K562 (cell line): ENCODE measurements around the gene NEDD4. TPM values are rescaled to one million over a fixed set of nuclear protein-coding genes. Genes with fewer than 3 reads are reported as not detected.
"Not testable (repeated sequence)": the region's sequence is repeated elsewhere in the genome, so short reads cannot be mapped to it uniquely, and the experiment has no call there.

ENCODE experiments used
- ATAC-seq: fragments of 200-7000 bp; cut with Tn5 transposase; 3 replicates; pipeline ENCODE4 v1.9.1; 2020; ENCODE audit warnings: moderate library complexity
- BruUV-seq: library from RNA; stranded (reverse); fragments of 400-500 nt; replicated peaks from 2 replicates; lab custom pipeline; 2021; lab: Mats Ljungman, UMichigan
- CTCF ChIA-PET: fragments of 300-600 bp; formaldehyde crosslinking; extraction: SDS; loops from one replicate; lab custom pipeline; 2021; ENCODE audit warnings: low intra/inter-chr PET ratio; lab: Yijun Ruan, JAX
- POLR2A ChIA-PET: fragments of 300-600, 350-650 bp; sonication (Branson Sonifier 250); formaldehyde crosslinking; extraction: SDS; loops from one replicate; lab custom pipeline; 2021; ENCODE audit warnings: antibody characterized with exemption, inconsistent platforms; lab: Yijun Ruan, JAX
- DNase-seq, 4 experiments: peaks; one replicate each; pipeline versions ENCODE4 v3.0.0 to v3.0.0-alpha.2; 2011 to 2018; ENCODE audit warnings: low spot score in 3 of 4, mixed read lengths in 3 of 4; ENCODE audit errors: extremely low read depth in 1 of 4
- FAIRE-seq: peaks from 2 replicates; lab custom pipeline; 2011; peaks lifted over from hg19 to GRCh38; lab: Jason Lieb, UNC
- H2AFZ ChIP-seq: 2 replicates; pipeline ENCODE4 v1.6.0; 2011; ENCODE audit warnings: low read depth, low read length, control low read depth, inconsistent platforms
- H3K27ac ChIP-seq: fragments of 200-600 bp; 3 replicates; pipeline ENCODE4 v1.8.0; 2011; ENCODE audit warnings: low read depth, mild to moderate bottlenecking, control low read depth, inconsistent platforms, low read length, moderate library complexity, mixed read lengths; ENCODE audit errors: extremely low read depth
- H3K27me3 ChIP-seq, 2 experiments: fragments of 300-600 bp in 1 of 2; 2 replicates in 1 of 2; 3 replicates in 1 of 2; pipeline versions ENCODE4 v1.6.0 to v1.8.0; 2011; ENCODE audit warnings: inconsistent platforms in 2 of 2, low read length in 2 of 2, mild to moderate bottlenecking in 1 of 2, mixed read lengths in 1 of 2, moderate library complexity in 1 of 2; ENCODE audit not compliant: control insufficient read depth in 2 of 2, insufficient read depth in 2 of 2
- H3K36me3 ChIP-seq: fragments of 300-600 bp; 3 replicates; pipeline ENCODE4 v1.8.0; 2011; ENCODE audit warnings: mild to moderate bottlenecking, low read length, inconsistent platforms; ENCODE audit not compliant: control insufficient read depth, insufficient read depth
- H3K4me1 ChIP-seq, 2 experiments: fragments of 200-600 bp in 1 of 2; replicated peaks in 1 of 2; 2 replicates in 1 of 2; 3 replicates in 1 of 2; pipeline versions ENCODE4 v1.5.1 to v1.8.0; 2011; ENCODE audit warnings: inconsistent platforms in 2 of 2, low read length in 2 of 2, mild to moderate bottlenecking in 1 of 2, mixed read lengths in 1 of 2, moderate library complexity in 1 of 2; ENCODE audit not compliant: control insufficient read depth in 2 of 2, insufficient read depth in 2 of 2
- H3K4me2 ChIP-seq: 2 replicates; pipeline ENCODE4 v1.6.1; 2011; ENCODE audit warnings: low read length, control low read depth, inconsistent platforms, mixed read lengths; ENCODE audit not compliant: insufficient read depth
- H3K4me3 ChIP-seq: fragments of 200-600 bp; sonication (generic), shearing (Covaris generic); 2 replicates; pipeline ENCODE4 v1.5.1; 2016; ENCODE audit warnings: control low read depth, inconsistent platforms
- H3K79me2 ChIP-seq: fragments of 200-600 bp; 3 replicates; pipeline ENCODE4 v1.8.0; 2011; ENCODE audit warnings: low read length, inconsistent platforms; ENCODE audit not compliant: control insufficient read depth, insufficient read depth
- H3K9ac ChIP-seq, 2 experiments: 2 replicates each; pipeline versions ENCODE4 v1.6.0 to v1.6.1; 2011; ENCODE audit warnings: low read depth in 2 of 2, low read length in 2 of 2, control low read depth in 1 of 2, inconsistent platforms in 1 of 2, mild to moderate bottlenecking in 1 of 2, mixed read lengths in 1 of 2; ENCODE audit not compliant: insufficient read depth in 1 of 2
- H3K9me1 ChIP-seq: one replicate; pipeline ENCODE4 v1.6.0; 2011; ENCODE audit warnings: inconsistent platforms, mild to moderate bottlenecking, low read length, moderate library complexity; ENCODE audit not compliant: control insufficient read depth, insufficient read depth
- H3K9me3 ChIP-seq: replicated peaks from 2 replicates; pipeline ENCODE4 v1.5.1; 2011; ENCODE audit warnings: low read depth, low read length, inconsistent platforms; ENCODE audit not compliant: control insufficient read depth, insufficient read depth
- H4K20me1 ChIP-seq: replicated peaks from 2 replicates; pipeline ENCODE4 v1.6.1; 2011; ENCODE audit warnings: low read length, inconsistent platforms, mixed read lengths; ENCODE audit not compliant: control insufficient read depth, insufficient read depth
- ARID3B ChIP-seq: fragments of 250-450 bp; sonication (Bioruptor Pico); IDR thresholded peaks from 2 replicates; pipeline ENCODE4 v1.4.0; 2020; ENCODE audit warnings: borderline replicate concordance
- BDP1 ChIP-seq: IDR thresholded peaks from 3 replicates; pipeline ENCODE4 v1.6.1; 2011; ENCODE audit not compliant: insufficient read length, insufficient read depth
- CTBP1 ChIP-seq: fragments of 450-650 bp; IDR thresholded peaks from 2 replicates; pipeline ENCODE4 v1.6.1; 2016; ENCODE audit warnings: borderline replicate concordance
- FOS ChIP-seq: IDR thresholded peaks from 3 replicates; pipeline ENCODE4 v1.6.1; 2011; ENCODE audit not compliant: insufficient read length; ENCODE audit errors: extremely low read depth
- HDAC2 ChIP-seq: fragments of 450-650 bp; IDR thresholded peaks from 2 replicates; pipeline ENCODE4 v1.6.1; 2016; ENCODE audit warnings: mild to moderate bottlenecking
- HSF4 ChIP-seq: fragments of 250-450 bp; sonication (Bioruptor Pico); IDR thresholded peaks from 2 replicates; pipeline ENCODE4 v2.1.2; 2022; ENCODE audit warnings: mild to moderate bottlenecking, moderate library complexity, borderline replicate concordance
- NFXL1 ChIP-seq: fragments of 450-650 bp; formaldehyde crosslinking; IDR thresholded peaks from 2 replicates; pipeline ENCODE4 v1.4.0; 2021; ENCODE audit warnings: mild to moderate bottlenecking
- POLR2G ChIP-seq: fragments of 200-400 bp; formaldehyde crosslinking; IDR thresholded peaks from 2 replicates; pipeline ENCODE4 v1.6.1; 2017; ENCODE audit warnings: low read depth, mild to moderate bottlenecking, antibody characterized with exemption, low read length, moderate library complexity
- TFAM ChIP-seq: fragments of 250-450 bp; sonication (Bioruptor Pico); conservative IDR thresholded peaks from 2 replicates; pipeline ENCODE4 v1.5.0; 2021; ENCODE audit warnings: mild to moderate bottlenecking, moderate library complexity
- ZNF408 ChIP-seq: fragments of 250-450 bp; sonication (Bioruptor Pico); IDR thresholded peaks from 2 replicates; pipeline ENCODE4 v1.4.0; 2020; ENCODE audit warnings: low read depth, mild to moderate bottlenecking, moderate library complexity
- ZNF668 ChIP-seq: fragments of 250-450 bp; sonication (Bioruptor Pico); IDR thresholded peaks from 2 replicates; pipeline ENCODE4 v1.8.0; 2022; ENCODE audit warnings: mild to moderate bottlenecking, inconsistent platforms
- WGBS: fragments of 100-300 bp; shearing (Covaris generic); methylation state at CpG from one replicate; pipeline ENCODE4 v1.1.6; 2016; ENCODE audit warnings: low coverage, mixed read lengths; ENCODE audit not compliant: insufficient coverage; ENCODE audit errors: missing lambda C conversion rate; 5-methylcytosine and 5-hydroxymethylcytosine counted together
- in situ Hi-C: fragments of 300-500 bp; cut with MboI; formaldehyde crosslinking; loops from 4 replicates; pipeline ENCODE4 v1.15.0; 2018; ENCODE audit warnings: inconsistent platforms, mixed read lengths
- intact Hi-C: fragments of 100-400 bp; cut with micrococcal nuclease; formaldehyde crosslinking; loops from 2 replicates; pipeline ENCODE4 v1.14.2; 2022
- polyA plus RNA-seq, 8 experiments: library from polyadenylated mRNA; depleted of rRNA in 4 of 8; stranded (reverse) in 5 of 8; unstranded in 3 of 8; fragments of >200 nt; fragmentation: Nextera tagmentation in 2 of 8; fragmentation: Illumina TruSeq in 1 of 8; extraction: Ambion mirVana in 2 of 8; extraction: Trizol in 1 of 8; gene quantifications; 2 replicates each; pipeline versions ENCODE4 v1.2.1 to v1.2.3, GENCODE V29; 2011 to 2014; ENCODE audit warnings: inconsistent platforms in 1 of 8, missing spikeins in 1 of 8
- total RNA-seq, 7 experiments: library from RNA; depleted of rRNA in 6 of 7; stranded (reverse); fragments of >200 nt in 6 of 7; fragmentation: Illumina TruSeq in 2 of 7; extraction: Trizol in 2 of 7; gene quantifications; 2 replicates each; pipeline versions ENCODE4 v1.2.1 to v1.2.3, GENCODE V29; 2011 to 2021; ENCODE audit warnings: low replicate concordance in 1 of 7

NEDD4 gene
- total and polyA plus RNA-seq, 9 of the 15 experiments (the other 6 are each of a cell fraction or from before 2014, with no cell fraction given): 7.2 to 23.7 (median 17.3) TPM

- ChIA-PET CTCF (no interaction called here), POLR2A (no interaction called here)
- BruUV-seq: no TSS peak
- Histone ChIP-seq H3K4me1 (no peaks in the 10 kb centered on the region), H3K9me1 (no peaks in the 10 kb centered on the region), H2AFZ (no peak overlapping the region), H4K20me1 (no peaks in the 10 kb centered on the region), H3K79me2 (no peaks in the 10 kb centered on the region), H3K9ac (no peak overlapping the region), H3K4me2 (no peak overlapping the region), H3K4me3 (no peak overlapping the region), H3K27ac (no peak overlapping the region), H3K27me3 (no peaks in the 10 kb centered on the region), H3K9me3 (no peaks in the 10 kb centered on the region), H3K36me3 (no peaks in the 10 kb centered on the region)
- ATAC-seq: no peak
- no peak for DNase-seq
- whole genome bisulfite sequencing: 6% methylated on average over 2 of the region's 2 CpGs
- intact Hi-C loops (no loop called here), in situ Hi-C loops (no loop called here)
- TF ChIP-seq POLR2G (no peak), ZNF408 (CRISPR knock-in tag) (no peak), ARID3B (no peak), CTBP1 (no peak), BDP1 (no peak), HDAC2 (no peak), ZNF668 (CRISPR knock-in tag) (no peak), TFAM (CRISPR knock-in tag) (no peak), NFXL1 (CRISPR knock-in tag) (no peak), HSF4 (CRISPR knock-in tag) (no peak), FOS (no peak)
- no peak for FAIRE-seq
These were observed 35.0 kb upstream of the NEDD4 start for GRCh38 chr15:56028430-56028829.

- intact Hi-C loops, CTCF ChIA-PET, H3K27ac ChIP-seq: not testable (repeated sequence)
These were observed 29.7 kb upstream of the NEDD4 start for GRCh38 chr15:56023160-56023559.

More at GRCh38 chr15:56023160-56023559, 29.7 kb upstream of the NEDD4 start:
- ATAC-seq, H2AFZ ChIP-seq, FAIRE-seq, POLR2A ChIA-PET, DNase-seq, BruUV-seq, H3K36me3 ChIP-seq, H3K9me1 ChIP-seq, H3K9me3 ChIP-seq, H3K79me2 ChIP-seq, in situ Hi-C loops, H3K4me2 ChIP-seq, H3K4me1 ChIP-seq, H3K9ac ChIP-seq, H3K4me3 ChIP-seq, H4K20me1 ChIP-seq, H3K27me3 ChIP-seq: not testable (repeated sequence)
- 5% methylated on average over 7 of the region's 7 CpGs for WGBS
